CD4-positive, alpha-beta T cell treated with Interleukin-10 for 1 hour (primary cell): ENCODE results near the gene SMARCB1.

ENCODE experiments used
- DNase-seq: peaks from one replicate; pipeline ENCODE4 v3.0.0-alpha.2; 2020

Gene SMARCB1

GRCh38 chr22:23781065-23781464, 5.7 kb upstream of the SMARCB1 start:
- DNase-seq: no peak

GRCh38 chr22:23781511-23782183, 5.1 kb upstream of the SMARCB1 start:
- DNase-seq: no peak

- DNase-seq: no peak
Measured at GRCh38 chr22:23782252-23782651, 4.5 kb upstream of the SMARCB1 start.

- DNase-seq: no peak
Measured at GRCh38 chr22:23782703-23783102, 4.1 kb upstream of the SMARCB1 start.

GRCh38 chr22:23783265-23784150, 3.3 kb upstream of the SMARCB1 start:
- DNase-seq: no peak

- peak; percentile 17 for DNase-seq
Measured at GRCh38 chr22:23784215-23784732, 2.5 kb upstream of the SMARCB1 start.

- no peak for DNase-seq
Measured at GRCh38 chr22:23786261-23786710, 480 bp upstream of the SMARCB1 start.

- DNase-seq: no peak
Measured at GRCh38 chr22:23787600-23787896, 782 bp downstream of the SMARCB1 start.

GRCh38 chr22:23787910-23788309, 1.1 kb downstream of the SMARCB1 start:
- DNase-seq: no peak

GRCh38 chr22:23789121-23789520, 2.4 kb downstream of the SMARCB1 start:
- DNase-seq: no peak

GRCh38 chr22:23789638-23790037, 2.9 kb downstream of the SMARCB1 start:
- DNase-seq: no peak

- DNase-seq: no peak
Measured at GRCh38 chr22:23790819-23791737, 4.3 kb downstream of the SMARCB1 start.

- DNase-seq: no peak
Measured at GRCh38 chr22:23791738-23792645, 5.2 kb downstream of the SMARCB1 start.

GRCh38 chr22:23793326-23793725, 6.6 kb downstream of the SMARCB1 start:
- DNase-seq: no peak

GRCh38 chr22:23796461-23796860, 9.7 kb downstream of the SMARCB1 start:
- no peak for DNase-seq

GRCh38 chr22:23800297-23801237, 13.8 kb downstream of the SMARCB1 start:
- DNase-seq: no peak

- no peak for DNase-seq
Measured at GRCh38 chr22:23801238-23801821, 14.6 kb downstream of the SMARCB1 start.

GRCh38 chr22:23801886-23802377, 15.2 kb downstream of the SMARCB1 start:
- no peak for DNase-seq

- DNase-seq: no peak
Measured at GRCh38 chr22:23803001-23803819, 16.4 kb downstream of the SMARCB1 start.
